Fibroblast of lung (primary cell): ENCODE data around the gene TMEM163. TPM values are rescaled to one million over a fixed set of nuclear protein-coding genes. Genes with fewer than 3 reads are reported as not detected.

ENCODE experiments used
- DNase-seq, 2 donors: peaks; one replicate each; pipeline versions ENCODE4 v3.0.0 to v3.0.0-alpha.2; 2010; ENCODE audit warnings: low read depth in 2 of 2
- H2AFZ ChIP-seq: 2 replicates; pipeline ENCODE4 v1.5.1; 2012; ENCODE audit warnings: low read length, control low read depth, inconsistent platforms
- H3K27ac ChIP-seq: 2 replicates; pipeline ENCODE4 v1.5.1; 2011; ENCODE audit warnings: low read length, control low read depth; ENCODE audit not compliant: insufficient read depth
- H3K27me3 ChIP-seq: 2 replicates; pipeline ENCODE4 v1.5.1; 2011; ENCODE audit warnings: mild to moderate bottlenecking, low read length; ENCODE audit not compliant: control insufficient read depth, insufficient read depth
- H3K36me3 ChIP-seq: 2 replicates; pipeline ENCODE4 v1.5.1; 2011; ENCODE audit warnings: low read length; ENCODE audit not compliant: control insufficient read depth, insufficient read depth
- H3K4me1 ChIP-seq: 2 replicates; pipeline ENCODE4 v1.5.1; 2011; ENCODE audit warnings: low read length; ENCODE audit not compliant: control insufficient read depth, insufficient read depth; ENCODE audit errors: extremely low read depth
- H3K4me2 ChIP-seq: 2 replicates; pipeline ENCODE4 v1.5.1; 2011; ENCODE audit warnings: low read length, control low read depth; ENCODE audit not compliant: insufficient read depth; ENCODE audit errors: extremely low read depth
- H3K4me3 ChIP-seq, 4 experiments: fragments of 200-600 bp in 1 of 4; sonication (generic) in 1 of 4; replicated peaks in 1 of 4; 2 replicates each; pipeline ENCODE4 v1.5.1; 2011 to 2016; ENCODE audit warnings: low read length in 4 of 4, low read depth in 3 of 4, mild to moderate bottlenecking in 3 of 4, control low read depth in 2 of 4, inconsistent platforms in 1 of 4, mixed read lengths in 1 of 4; ENCODE audit not compliant: insufficient read depth in 1 of 4; ENCODE audit errors: control extremely low read depth in 1 of 4
- H3K79me2 ChIP-seq: 2 replicates; pipeline ENCODE4 v1.5.1; 2012; ENCODE audit warnings: mild to moderate bottlenecking, low read length, inconsistent platforms; ENCODE audit not compliant: control insufficient read depth, insufficient read depth
- H3K9ac ChIP-seq: 2 replicates; pipeline ENCODE4 v1.5.1; 2011; ENCODE audit warnings: mild to moderate bottlenecking, low read length, control low read depth; ENCODE audit not compliant: insufficient read depth
- H3K9me3 ChIP-seq: 2 replicates; pipeline ENCODE4 v1.5.1; 2012; ENCODE audit warnings: low read depth, low read length; ENCODE audit not compliant: control insufficient read depth, insufficient read depth
- H4K20me1 ChIP-seq: 2 replicates; pipeline ENCODE4 v1.5.1; 2011; ENCODE audit warnings: low read length; ENCODE audit not compliant: control insufficient read depth, insufficient read depth; ENCODE audit errors: extremely low read depth
- EZH2 ChIP-seq: IDR thresholded peaks from 2 replicates; pipeline ENCODE4 v1.5.1; 2012; ENCODE audit warnings: low read length, control low read depth, mild to moderate bottlenecking; ENCODE audit errors: missing control alignments
- polyA plus RNA-seq, 2 donors: library from polyadenylated mRNA; depleted of rRNA in 1 of 2; stranded (reverse) in 1 of 2; unstranded in 1 of 2; fragments of >200 nt; gene quantifications; 2 replicates each; pipeline ENCODE4 v1.2.1, GENCODE V29; 2011 to 2012; ENCODE audit warnings: missing spikeins in 1 of 2
- total RNA-seq: library from RNA; depleted of rRNA; stranded (reverse); fragments of >200 nt; gene quantifications from 2 replicates; pipeline ENCODE4 v1.2.1, GENCODE V29; 2014
- TF ChIP-seq, protein P1 (sequence below), 2 donors: IDR thresholded peaks in 1 of 2; conservative IDR thresholded peaks in 1 of 2; 1 replicate in 1 of 2; 2 replicates in 1 of 2; pipeline ENCODE4 v1.5.1; 2011 to 2012; ENCODE audit warnings: low read length in 2 of 2, control low read depth in 1 of 2, inconsistent platforms in 1 of 2, low read depth in 1 of 2, mild to moderate bottlenecking in 1 of 2

The TMEM163 gene
- total and polyA plus RNA-seq, 2 donors (not counting 1 experiment from before 2014, with no cell fraction given) = under 0.01 to 0.03 TPM

- H3K36me3 ChIP-seq = no peaks in the 10 kb centered on the region
- H3K27ac ChIP-seq = no peak overlapping the region
- TF ChIP-seq, protein P1, sequence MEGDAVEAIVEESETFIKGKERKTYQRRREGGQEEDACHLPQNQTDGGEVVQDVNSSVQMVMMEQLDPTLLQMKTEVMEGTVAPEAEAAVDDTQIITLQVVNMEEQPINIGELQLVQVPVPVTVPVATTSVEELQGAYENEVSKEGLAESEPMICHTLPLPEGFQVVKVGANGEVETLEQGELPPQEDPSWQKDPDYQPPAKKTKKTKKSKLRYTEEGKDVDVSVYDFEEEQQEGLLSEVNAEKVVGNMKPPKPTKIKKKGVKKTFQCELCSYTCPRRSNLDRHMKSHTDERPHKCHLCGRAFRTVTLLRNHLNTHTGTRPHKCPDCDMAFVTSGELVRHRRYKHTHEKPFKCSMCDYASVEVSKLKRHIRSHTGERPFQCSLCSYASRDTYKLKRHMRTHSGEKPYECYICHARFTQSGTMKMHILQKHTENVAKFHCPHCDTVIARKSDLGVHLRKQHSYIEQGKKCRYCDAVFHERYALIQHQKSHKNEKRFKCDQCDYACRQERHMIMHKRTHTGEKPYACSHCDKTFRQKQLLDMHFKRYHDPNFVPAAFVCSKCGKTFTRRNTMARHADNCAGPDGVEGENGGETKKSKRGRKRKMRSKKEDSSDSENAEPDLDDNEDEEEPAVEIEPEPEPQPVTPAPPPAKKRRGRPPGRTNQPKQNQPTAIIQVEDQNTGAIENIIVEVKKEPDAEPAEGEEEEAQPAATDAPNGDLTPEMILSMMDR (conservative IDR thresholded peaks at IDR 0.05 in 1 of 2, IDR thresholded peaks at IDR 0.05 in 1 of 2; ENCODE audit: low read depth in 1 of 2, low read length in 2 of 2) = no peak
- no peak for TF ChIP-seq EZH2
- no peaks in the 10 kb centered on the region for H4K20me1 ChIP-seq
- H3K79me2 ChIP-seq = no peaks in the 10 kb centered on the region
- no peak overlapping the region for H3K4me2 ChIP-seq
- no peaks in the 10 kb centered on the region for H3K27me3 ChIP-seq
- H2AFZ ChIP-seq = no peak overlapping the region
- H3K4me1 ChIP-seq = no peaks in the 10 kb centered on the region
- no peaks in the 10 kb centered on the region for H3K9me3 ChIP-seq
- DNase-seq = no peak
- no peak overlapping the region for H3K9ac ChIP-seq
- H3K4me3 ChIP-seq = no peak overlapping the region
Observed at GRCh38 chr2:134593519-134593918, 125.3 kb downstream of the TMEM163 start.

DNA sequence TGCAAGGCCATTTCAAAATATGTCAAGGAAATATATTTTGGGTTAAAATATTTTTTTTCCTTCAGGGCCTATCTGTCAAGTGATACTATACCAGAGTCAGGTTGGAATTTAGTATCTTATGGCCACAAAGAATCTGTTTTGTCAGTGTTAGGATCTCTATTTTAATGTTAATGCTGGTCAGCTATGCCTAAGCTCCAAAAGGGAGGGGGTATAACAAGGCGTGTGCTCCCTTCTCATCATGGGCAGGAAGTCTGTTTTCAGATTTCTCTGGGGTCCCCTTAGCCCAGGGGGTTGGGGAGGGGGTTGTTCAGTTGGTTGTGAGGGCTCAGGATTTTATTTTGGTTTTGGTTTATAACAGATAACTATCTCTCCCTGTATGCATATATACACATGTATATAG lies 126.4 kb downstream of the TMEM163 start:
- no peak for TF ChIP-seq EZH2
- TF ChIP-seq, protein P1 (conservative IDR thresholded peaks at IDR 0.05 in 1 of 2, IDR thresholded peaks at IDR 0.05 in 1 of 2; ENCODE audit: low read depth in 1 of 2, low read length in 2 of 2) = no peak
- H3K4me2 ChIP-seq = no peak overlapping the region
- no peak overlapping the region for H3K27ac ChIP-seq
- H3K36me3 ChIP-seq = no peaks in the 10 kb centered on the region
- no peaks in the 10 kb centered on the region for H3K79me2 ChIP-seq
- no peaks in the 10 kb centered on the region for H3K4me1 ChIP-seq
- no peak overlapping the region for H3K9ac ChIP-seq
- H3K4me3 ChIP-seq = no peak overlapping the region
- no peaks in the 10 kb centered on the region for H3K27me3 ChIP-seq
- H2AFZ ChIP-seq = no peak overlapping the region
- H4K20me1 ChIP-seq = no peaks in the 10 kb centered on the region
- H3K9me3 ChIP-seq = no peaks in the 10 kb centered on the region
- no peak for DNase-seq

GRCh38 chr2:134591526-134591925 lies 127.3 kb downstream of the TMEM163 start:
- Histone ChIP-seq H3K4me2 (no peak overlapping the region), H3K4me1 (no peaks in the 10 kb centered on the region), H3K9me3 (no peaks in the 10 kb centered on the region), H3K79me2 (no peaks in the 10 kb centered on the region), H2AFZ (no peak overlapping the region), H3K9ac (no peak overlapping the region), H3K27me3 (no peaks in the 10 kb centered on the region), H3K4me3 (no peak overlapping the region), H4K20me1 (no peaks in the 10 kb centered on the region), H3K27ac (no peak overlapping the region), H3K36me3 (no peaks in the 10 kb centered on the region)
- no peak for DNase-seq
- no peak for TF ChIP-seq EZH2
- TF ChIP-seq, protein P1 (conservative IDR thresholded peaks at IDR 0.05 in 1 of 2, IDR thresholded peaks at IDR 0.05 in 1 of 2; ENCODE audit: low read depth in 1 of 2, low read length in 2 of 2) = no peak
